Fibroblast of villous mesenchyme (primary cell): ENCODE data around the gene SELPLG. TPM values are rescaled to one million over a fixed set of nuclear protein-coding genes. Genes with fewer than 3 reads are reported as not detected.

ENCODE experiments used
- DNase-seq: peaks from one replicate; pipeline ENCODE4 v3.0.0-alpha.2; 2010; ENCODE audit warnings: low read depth
- H3K4me3 ChIP-seq: 2 replicates; pipeline ENCODE4 v1.5.1; 2011; ENCODE audit warnings: low read depth, mild to moderate bottlenecking, low read length
- CTCF ChIP-seq: IDR thresholded peaks from 2 replicates; pipeline ENCODE4 v1.5.1; 2012; ENCODE audit warnings: low read depth, mild to moderate bottlenecking, low read length; ENCODE audit not compliant: insufficient read depth
- total RNA-seq: library from RNA; depleted of rRNA; stranded (reverse); fragments of >200 nt; gene quantifications from 2 replicates; pipeline ENCODE4 v1.2.3, GENCODE V29; 2012

The SELPLG gene
- total RNA-seq, 1 donor, result 2.2 TPM

- TF ChIP-seq CTCF, result no peak
- DNase-seq, result no peak
- H3K4me3 ChIP-seq, result no peak overlapping the region
Observed at GRCh38 chr12:108613548-108613947, 20.1 kb downstream of the SELPLG start.

GRCh38 chr12:108612788-108613282 lies 20.9 kb downstream of the SELPLG start:
- no peak for DNase-seq
- TF ChIP-seq CTCF, result no peak

GRCh38 chr12:108611884-108612415 lies 21.7 kb downstream of the SELPLG start:
- peak; percentile 54 for TF ChIP-seq CTCF
- DNase-seq, result peak; percentile 82
- H3K4me3 ChIP-seq, result no peak overlapping the region

More at GRCh38 chr12:108612788-108613282, 20.9 kb downstream of the SELPLG start:
- no peak overlapping the region for H3K4me3 ChIP-seq

- H3K4me3 ChIP-seq, result no peak overlapping the region
- no peak for DNase-seq
- no peak for TF ChIP-seq CTCF
Observed at GRCh38 chr12:108610856-108611605, 22.7 kb downstream of the SELPLG start.

- H3K4me3 ChIP-seq, result no peak overlapping the region
- DNase-seq, result no peak
- TF ChIP-seq CTCF, result no peak
Observed at GRCh38 chr12:108610336-108610815, 23.3 kb downstream of the SELPLG start.

- no peak for TF ChIP-seq CTCF
- no peak overlapping the region for H3K4me3 ChIP-seq
- DNase-seq, result peak; percentile 97
Observed at GRCh38 chr12:108609537-108610335, 24.0 kb downstream of the SELPLG start.
